H1 (cell line): Measurements from ENCODE around the gene C19orf44. TPM values are rescaled to one million over a fixed set of nuclear protein-coding genes. Genes with fewer than 3 reads are reported as not detected.

Source experiments
- CTCF ChIA-PET: fragments of 300-600 bp; sonication (Branson Sonifier 250); formaldehyde crosslinking; loops from one replicate; lab custom pipeline; 2021; ENCODE audit not compliant: partially characterized antibody; lab: Charles Lee
- POLR2A ChIA-PET: fragments of 300-600 bp; sonication (Branson Sonifier 250); formaldehyde crosslinking; loops from one replicate; lab custom pipeline; 2021; ENCODE audit warnings: inconsistent platforms; ENCODE audit not compliant: partially characterized antibody; lab: Charles Lee
- DNase-seq, 2 experiments: peaks; one replicate each; pipeline versions ENCODE4 v3.0.0 to v3.0.0-alpha.2; 2010 to 2022; ENCODE audit warnings: low spot score in 2 of 2, low read depth in 1 of 2, mixed read lengths in 1 of 2
- FAIRE-seq: peaks from 2 replicates; lab custom pipeline; 2011; peaks lifted over from hg19 to GRCh38; lab: Jason Lieb, UNC
- H2AFZ ChIP-seq: 2 replicates; pipeline ENCODE4 v1.8.1; 2012; ENCODE audit warnings: low read length, inconsistent platforms
- H2AK5ac ChIP-seq: 2 replicates; pipeline ENCODE4 v1.6.1; 2013; ENCODE audit warnings: low read depth, low read length
- H2BK120ac ChIP-seq: replicated peaks from 2 replicates; pipeline ENCODE3; 2013; ENCODE audit warnings: low read depth, low read length, inconsistent platforms
- H2BK12ac ChIP-seq: 2 replicates; pipeline ENCODE4 v1.6.1; 2013; ENCODE audit warnings: low read depth, low read length
- H2BK15ac ChIP-seq: 2 replicates; pipeline ENCODE4 v1.6.1; 2013; ENCODE audit warnings: low read length
- H2BK20ac ChIP-seq: 2 replicates; pipeline ENCODE4 v1.6.1; 2013; ENCODE audit warnings: low read length
- H2BK5ac ChIP-seq: 2 replicates; pipeline ENCODE4 v1.6.1; 2013; ENCODE audit warnings: low read depth, low read length
- H3K14ac ChIP-seq: 2 replicates; pipeline ENCODE4 v1.6.1; 2013; ENCODE audit warnings: inconsistent platforms; ENCODE audit not compliant: insufficient read length
- H3K18ac ChIP-seq: 2 replicates; pipeline ENCODE4 v1.6.1; 2013; ENCODE audit warnings: low read length; ENCODE audit errors: extremely low read depth
- H3K23ac ChIP-seq: 2 replicates; pipeline ENCODE4 v1.6.1; 2013; ENCODE audit warnings: inconsistent platforms; ENCODE audit not compliant: insufficient read length
- H3K23me2 ChIP-seq: 2 replicates; pipeline ENCODE4 v1.6.1; 2013; ENCODE audit warnings: low read depth, low read length
- H3K27ac ChIP-seq: 2 replicates; pipeline ENCODE4 v1.6.1; 2011; ENCODE audit warnings: low read depth, low read length, inconsistent platforms
- H3K27me3 ChIP-seq, 4 experiments: replicated peaks in 1 of 4; 1 replicate in 1 of 4; 2 replicates in 3 of 4; pipeline versions ENCODE4 v1.6.1 to v1.8.1; 2011 to 2013; ENCODE audit warnings: low read length in 3 of 4, mild to moderate bottlenecking in 3 of 4, inconsistent platforms in 2 of 4, mixed read lengths in 2 of 4, moderate library complexity in 1 of 4; ENCODE audit not compliant: control insufficient read depth in 3 of 4, insufficient read depth in 3 of 4; ENCODE audit errors: extremely low read depth in 1 of 4
- H3K36me3 ChIP-seq, 4 experiments: 2 replicates each; pipeline versions ENCODE4 v1.6.1 to v1.8.1; 2011 to 2013; ENCODE audit warnings: mild to moderate bottlenecking in 4 of 4, low read length in 3 of 4, moderate library complexity in 2 of 4, control low read depth in 1 of 4, inconsistent platforms in 1 of 4; ENCODE audit not compliant: insufficient read depth in 4 of 4, control insufficient read depth in 2 of 4
- H3K4ac ChIP-seq: replicated peaks from 2 replicates; pipeline ENCODE3; 2013; ENCODE audit warnings: low read length, low read depth, mixed read lengths, inconsistent platforms; ENCODE audit not compliant: insufficient read length
- H3K4me1 ChIP-seq, 4 experiments: replicated peaks in 1 of 4; 1 replicate in 1 of 4; 2 replicates in 3 of 4; pipeline versions ENCODE4 v1.6.1 to v1.8.1; 2011 to 2013; ENCODE audit warnings: low read length in 3 of 4, inconsistent platforms in 2 of 4, mixed read lengths in 1 of 4; ENCODE audit not compliant: insufficient read depth in 4 of 4, control insufficient read depth in 3 of 4
- H3K4me2 ChIP-seq, 2 experiments: 2 replicates each; pipeline versions ENCODE4 v1.6.1 to v1.8.1; 2011 to 2013; ENCODE audit warnings: low read depth in 2 of 2, low read length in 2 of 2, control low read depth in 1 of 2, inconsistent platforms in 1 of 2, mild to moderate bottlenecking in 1 of 2; ENCODE audit not compliant: insufficient read depth in 1 of 2
- H3K4me3 ChIP-seq, 4 experiments: fragments of 200-600, 300-600 bp in 1 of 4; sonication (generic), shearing (Covaris generic), sonication (Bioruptor Twin) in 1 of 4; 2 replicates each; pipeline versions ENCODE4 v1.5.1 to v1.8.1; 2011 to 2016; ENCODE audit warnings: low read length in 4 of 4, low read depth in 3 of 4, control low read depth in 2 of 4, inconsistent platforms in 2 of 4, mild to moderate bottlenecking in 2 of 4, mixed read lengths in 1 of 4, moderate library complexity in 1 of 4; ENCODE audit not compliant: insufficient read depth in 2 of 4; ENCODE audit errors: extremely low read depth in 1 of 4
- H3K56ac ChIP-seq: replicated peaks from 2 replicates; pipeline ENCODE3; 2013; ENCODE audit warnings: low read depth, mild to moderate bottlenecking, mixed read lengths, low read length, inconsistent platforms; ENCODE audit not compliant: insufficient read length
- H3K79me1 ChIP-seq: 2 replicates; pipeline ENCODE4 v1.6.1; 2013; ENCODE audit warnings: low read depth, low read length, control low read depth
- H3K79me2 ChIP-seq, 2 experiments: 2 replicates each; pipeline versions ENCODE4 v1.6.1 to v1.8.1; 2012 to 2013; ENCODE audit warnings: low read length in 2 of 2, mild to moderate bottlenecking in 2 of 2, inconsistent platforms in 1 of 2; ENCODE audit not compliant: insufficient read depth in 2 of 2, control insufficient read depth in 1 of 2
- H3K9ac ChIP-seq, 4 experiments: replicated peaks in 1 of 4; 1 replicate in 1 of 4; 2 replicates in 3 of 4; pipeline versions ENCODE4 v1.6.1 to v1.8.1; 2011 to 2013; ENCODE audit warnings: low read depth in 3 of 4, low read length in 3 of 4, control low read depth in 2 of 4, mild to moderate bottlenecking in 2 of 4, moderate library complexity in 2 of 4, inconsistent platforms in 1 of 4; ENCODE audit errors: extremely low read depth in 1 of 4
- H3K9me3 ChIP-seq, 2 experiments: 2 replicates each; pipeline versions ENCODE4 v1.6.1 to v1.8.1; 2012 to 2013; ENCODE audit warnings: mild to moderate bottlenecking in 2 of 2, moderate library complexity in 2 of 2, control low read depth in 1 of 2, inconsistent platforms in 1 of 2, low read depth in 1 of 2, low read length in 1 of 2, mixed read lengths in 1 of 2; ENCODE audit not compliant: insufficient read depth in 2 of 2
- H4K20me1 ChIP-seq, 2 experiments: replicated peaks in 1 of 2; 2 replicates each; pipeline versions ENCODE3 to v1.8.1; 2011 to 2013; ENCODE audit warnings: inconsistent platforms in 2 of 2, low read length in 2 of 2, mild to moderate bottlenecking in 1 of 2; ENCODE audit not compliant: insufficient read depth in 2 of 2, control insufficient read depth in 1 of 2
- H4K5ac ChIP-seq: 2 replicates; pipeline ENCODE4 v1.6.1; 2013; ENCODE audit warnings: low read length, low read depth, mixed read lengths, inconsistent platforms; ENCODE audit not compliant: insufficient read length
- H4K8ac ChIP-seq: 2 replicates; pipeline ENCODE4 v1.8.0; 2013; ENCODE audit warnings: mild to moderate bottlenecking, moderate library complexity, low read length, inconsistent platforms; ENCODE audit not compliant: insufficient read depth; ENCODE audit errors: extremely low read depth
- H4K91ac ChIP-seq: replicated peaks from 2 replicates; pipeline ENCODE3; 2013; ENCODE audit warnings: low read length, mixed read lengths, inconsistent platforms; ENCODE audit not compliant: insufficient read length
- CHD2 ChIP-seq: IDR thresholded peaks from 2 replicates; pipeline ENCODE4 v1.6.1; 2012; ENCODE audit warnings: low read length, improper control_type of control experiment
- EP300 ChIP-seq, 2 experiments: IDR thresholded peaks; 1 replicate in 1 of 2; 2 replicates in 1 of 2; pipeline ENCODE4 v1.6.1; 2011 to 2012; ENCODE audit warnings: low read depth in 2 of 2, low read length in 2 of 2, mild to moderate bottlenecking in 2 of 2, borderline replicate concordance in 1 of 2, inconsistent platforms in 1 of 2, moderate library complexity in 1 of 2
- PHF8 ChIP-seq: fragments of 200-600 bp; sonication (generic); conservative IDR thresholded peaks from 2 replicates; pipeline ENCODE4 v1.7.1; 2012; ENCODE audit warnings: low read depth, mild to moderate bottlenecking, inconsistent platforms, low read length, moderate library complexity
- RAD21 ChIP-seq, 2 experiments: IDR thresholded peaks in 1 of 2; conservative IDR thresholded peaks in 1 of 2; 2 replicates each; pipeline ENCODE4 v1.6.1; 2011; ENCODE audit warnings: low read depth in 2 of 2, low read length in 2 of 2, improper control_type of control experiment in 1 of 2, inconsistent platforms in 1 of 2, mild to moderate bottlenecking in 1 of 2, moderate library complexity in 1 of 2
- RXRA ChIP-seq: IDR thresholded peaks from 2 replicates; pipeline ENCODE4 v1.6.1; 2011; ENCODE audit warnings: low read depth, mild to moderate bottlenecking, low read length, moderate library complexity; ENCODE audit not compliant: insufficient read depth
- SRF ChIP-seq: IDR thresholded peaks from 2 replicates; pipeline ENCODE4 v1.6.1; 2011; ENCODE audit warnings: mild to moderate bottlenecking, low read depth, low read length, moderate library complexity
- TAF7 ChIP-seq: optimal IDR thresholded peaks from 2 replicates; pipeline ENCODE3; 2011; ENCODE audit warnings: low read depth, mild to moderate bottlenecking, inconsistent platforms, low read length, moderate library complexity, borderline replicate concordance
- WGBS, 2 experiments: shearing (Covaris generic) in 1 of 2; methylation state at CpG; one replicate each; pipeline versions ENCODE4 v1.1.6 to v1.1.7; 2013 to 2015; ENCODE audit warnings: low lambda C conversion rate in 2 of 2, mixed read lengths in 2 of 2, inconsistent platforms in 1 of 2, low coverage in 1 of 2, missing lambda C conversion rate in 1 of 2; ENCODE audit not compliant: insufficient replicate concordance in 2 of 2, insufficient coverage in 1 of 2, insufficient read length in 1 of 2; ENCODE audit errors: extremely low coverage in 1 of 2, missing lambda C conversion rate in 1 of 2; 5-methylcytosine and 5-hydroxymethylcytosine counted together
- polyA plus RNA-seq, 7 experiments: library from polyadenylated mRNA; depleted of rRNA in 3 of 7; stranded (reverse) in 5 of 7; unstranded in 2 of 7; fragments of >200 nt in 5 of 7; fragments of 200-250 nt in 2 of 7; gene quantifications; 1 replicate in 5 of 7; 2 replicates in 1 of 7; 4 replicates in 1 of 7; pipeline versions ENCODE4 v1.2.1 to v1.2.3, GENCODE V29; 2011 to 2013; ENCODE audit warnings: missing spikeins in 2 of 7, mixed read lengths in 2 of 7
- total RNA-seq: library from RNA; stranded (reverse); fragmentation: NEBNext Ultra II Directional; extraction: Animal tissue kit (Norgen Biotek cat#: 25700); gene quantifications from 2 replicates; pipeline ENCODE4 v1.2.1, GENCODE V29; 2021

C19orf44 gene
- total and polyA plus RNA-seq, 2 of the 8 experiments (the other 6 are each of a cell fraction or from before 2014, with no cell fraction given), result 2.1 to 4.5 TPM

GRCh38 chr19:16532440-16533234 is 36.4 kb downstream of the C19orf44 start:
- no peaks in the 10 kb centered on the region for H3K4me1 ChIP-seq
- no peaks in the 10 kb centered on the region for H3K23me2 ChIP-seq
- H3K79me2 ChIP-seq, result peaks cover under 1 to 18% of the 10 kb centered on the region in 2 experiments
- CTCF ChIA-PET, result interaction anchor here (0.8 to 3.0 kb wide), 3 partner anchors 52 to 91 kb away, joined by 3 to 10 read pairs (median 9); no protein-coding TSS in a partner anchor
- no peak overlapping the region for H2AFZ ChIP-seq
- TF ChIP-seq RXRA (no peak), EP300 (IDR thresholded peaks at IDR 0.05; ENCODE audit: borderline replicate concordance in 1 of 2, low read depth in 2 of 2, low read length in 2 of 2) (no peak), PHF8 (no peak), CHD2 (no peak), RAD21 (IDR thresholded peaks at IDR 0.05 in 1 of 2, conservative IDR thresholded peaks at IDR 0.05 in 1 of 2; ENCODE audit: low read depth in 2 of 2, low read length in 2 of 2) (no peak), TAF7 (no peak), SRF (no peak)
- no peak overlapping the region for H4K5ac ChIP-seq
- H3K18ac ChIP-seq, result no peak overlapping the region
- no peak overlapping the region for H3K23ac ChIP-seq
- H3K79me1 ChIP-seq, result peaks cover 12% of the 10 kb centered on the region
- H4K91ac ChIP-seq, result no peak overlapping the region
- no peak overlapping the region for H2BK12ac ChIP-seq
- peaks cover 14 to 44% of the 10 kb centered on the region in 2 experiments for H4K20me1 ChIP-seq
- no peak overlapping the region for H2BK15ac ChIP-seq
- no peak for DNase-seq
- no peaks in the 10 kb centered on the region for H3K9me3 ChIP-seq
- H3K36me3 ChIP-seq, result peaks cover 36 to 75% (median 72%) of the 10 kb centered on the region in 4 experiments
- H2BK5ac ChIP-seq, result no peak overlapping the region; the same call in 1 of the 2 replicates
- H3K56ac ChIP-seq, result no peak overlapping the region
- H2BK120ac ChIP-seq, result no peak overlapping the region
- no peak overlapping the region for H3K4ac ChIP-seq
- no peaks in the 10 kb centered on the region for H3K27me3 ChIP-seq
- H3K14ac ChIP-seq, result no peak overlapping the region
- no peak overlapping the region for H3K4me3 ChIP-seq
- POLR2A ChIA-PET, result interaction anchor here (0.8 to 6.2 kb wide), 5 partner anchors 9 to 203 kb away, joined by 3 to 34 read pairs (median 4); partner anchors contain the start of gene CHERP
- H3K27ac ChIP-seq, result no peak overlapping the region
- no peak overlapping the region for H2AK5ac ChIP-seq
- no peak overlapping the region for H3K9ac ChIP-seq
- 94% methylated on average over 42 of the region's 47 CpGs; no CpG with 5 or more reads in 1 of the 2 experiments for WGBS, 2 experiments
- no peak overlapping the region for H2BK20ac ChIP-seq
- FAIRE-seq, result no peak
- H4K8ac ChIP-seq, result no peak overlapping the region; the same call in 1 of the 2 replicates
- no peak overlapping the region for H3K4me2 ChIP-seq
